GM13977 (cell line): Measurements from ENCODE around the gene SLC6A14.

Experiments used
- DNase-seq: peaks from one replicate; pipeline ENCODE4 v3.0.0; 2012; ENCODE audit warnings: low spot score
- CTCF ChIP-seq: IDR thresholded peaks from 2 replicates; pipeline ENCODE4 v1.5.1; 2012; ENCODE audit warnings: mild to moderate bottlenecking, control low read depth; ENCODE audit not compliant: insufficient read depth; ENCODE audit errors: extremely low read depth, missing control alignments
- in situ Hi-C: fragments of 300-500 bp; cut with MboI; formaldehyde crosslinking; loops from one replicate; pipeline ENCODE4 v1.12.0; 2022; ENCODE audit warnings: low sequenced_read_pairs, low pct_unique_long_range_greater_than_20kb, mixed read lengths, inconsistent platforms; ENCODE audit not compliant: unreplicated experiment

The SLC6A14 gene

GRCh38 chrX:116493271-116493670 is 56.9 kb downstream of the SLC6A14 start:
- in situ Hi-C loops = no loop called here
- no peak for TF ChIP-seq CTCF
- DNase-seq = no peak

GRCh38 chrX:116499780-116500179 is 63.4 kb downstream of the SLC6A14 start:
- no peak for DNase-seq
- no peak for TF ChIP-seq CTCF
- in situ Hi-C loops = no loop called here
